SU-DHL-6 (cell line): ENCODE data around the gene LPAR5.

Experiments
- EZH2phosphoT487 ChIP-seq: fragments of 200-600 bp; sonication (generic), shearing (Covaris generic); conservative IDR thresholded peaks from 2 replicates; pipeline ENCODE4 v1.6.1; 2018; ENCODE audit warnings: mild to moderate bottlenecking, antibody characterized with exemption, low read length, moderate library complexity, mixed read lengths
- TF ChIP-seq, protein P1 (sequence below): fragments of 200-600 bp; sonication (generic); IDR thresholded peaks from one replicate; pipeline ENCODE4 v1.5.1; 2017; ENCODE audit warnings: antibody characterized with exemption, mild to moderate bottlenecking, low read length, moderate library complexity; ENCODE audit not compliant: insufficient read depth, poor library complexity, severe bottlenecking

DNA sequence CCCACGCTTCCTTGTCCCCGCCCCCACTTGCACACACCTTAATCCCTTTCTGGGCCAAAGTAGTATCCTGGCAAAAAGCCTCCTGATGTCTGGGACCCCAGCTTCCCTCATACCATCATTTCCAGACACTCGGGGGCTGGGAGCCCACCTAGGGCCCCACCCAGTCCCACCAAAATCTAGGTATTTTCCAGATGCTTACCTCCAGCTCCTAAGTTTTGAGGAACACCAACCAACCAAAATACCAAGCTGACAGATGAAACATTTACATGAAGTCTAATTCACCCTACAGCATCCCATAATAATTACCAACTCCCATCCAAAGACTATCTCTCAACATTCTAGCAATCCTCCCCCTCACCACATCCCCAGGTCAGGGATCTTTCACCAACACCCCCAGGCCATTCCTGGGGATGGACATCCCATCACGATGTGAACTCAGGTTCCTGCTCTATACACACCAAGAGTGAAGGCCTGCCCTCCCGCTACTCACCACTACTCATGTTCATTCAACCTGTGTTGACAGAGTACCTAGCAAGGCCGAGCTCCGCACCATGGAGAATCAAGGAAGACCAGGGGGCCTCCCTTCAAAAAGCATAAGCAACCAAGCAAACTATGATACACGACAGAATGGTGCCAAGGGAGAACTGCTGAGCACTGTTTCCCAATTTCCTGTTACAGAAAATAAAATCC is 27.0 kb downstream of the LPAR5 start:
- TF ChIP-seq, protein P1, sequence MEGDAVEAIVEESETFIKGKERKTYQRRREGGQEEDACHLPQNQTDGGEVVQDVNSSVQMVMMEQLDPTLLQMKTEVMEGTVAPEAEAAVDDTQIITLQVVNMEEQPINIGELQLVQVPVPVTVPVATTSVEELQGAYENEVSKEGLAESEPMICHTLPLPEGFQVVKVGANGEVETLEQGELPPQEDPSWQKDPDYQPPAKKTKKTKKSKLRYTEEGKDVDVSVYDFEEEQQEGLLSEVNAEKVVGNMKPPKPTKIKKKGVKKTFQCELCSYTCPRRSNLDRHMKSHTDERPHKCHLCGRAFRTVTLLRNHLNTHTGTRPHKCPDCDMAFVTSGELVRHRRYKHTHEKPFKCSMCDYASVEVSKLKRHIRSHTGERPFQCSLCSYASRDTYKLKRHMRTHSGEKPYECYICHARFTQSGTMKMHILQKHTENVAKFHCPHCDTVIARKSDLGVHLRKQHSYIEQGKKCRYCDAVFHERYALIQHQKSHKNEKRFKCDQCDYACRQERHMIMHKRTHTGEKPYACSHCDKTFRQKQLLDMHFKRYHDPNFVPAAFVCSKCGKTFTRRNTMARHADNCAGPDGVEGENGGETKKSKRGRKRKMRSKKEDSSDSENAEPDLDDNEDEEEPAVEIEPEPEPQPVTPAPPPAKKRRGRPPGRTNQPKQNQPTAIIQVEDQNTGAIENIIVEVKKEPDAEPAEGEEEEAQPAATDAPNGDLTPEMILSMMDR = no peak
- TF ChIP-seq EZH2phosphoT487 = no peak
